Esophagus muscularis mucosa (tissue), 4 donors: ENCODE measurements around the gene SGTA. TPM values are rescaled to one million over a fixed set of nuclear protein-coding genes. Genes with fewer than 3 reads are reported as not detected.

Experiments used
- DNase-seq: peaks from one replicate; pipeline ENCODE4 v3.0.0-alpha.2; 2017; ENCODE audit errors: extremely low spot score
- H3K27ac ChIP-seq, 4 donors: fragments of 200-600 bp; sonication (generic); replicated peaks in 1 of 4; 1 replicate in 3 of 4; 2 replicates in 1 of 4; pipeline ENCODE4 v1.5.1; 2016 to 2019; ENCODE audit warnings: mild to moderate bottlenecking in 1 of 4
- H3K27me3 ChIP-seq, 4 donors: fragments of 200-600 bp; sonication (generic); one replicate each; pipeline versions ENCODE4 v1.5.1 to v1.6.0; 2016 to 2019
- H3K36me3 ChIP-seq, 4 donors: fragments of 200-600 bp; sonication (generic); one replicate each; pipeline ENCODE4 v1.5.1; 2016 to 2019
- H3K4me1 ChIP-seq, 4 donors: fragments of 200-600 bp; sonication (generic); one replicate each; pipeline ENCODE4 v1.5.1; 2016 to 2019
- H3K4me3 ChIP-seq, 4 donors: fragments of 200-600 bp; sonication (generic); 1 replicate in 2 of 4; 2 replicates in 2 of 4; pipeline ENCODE4 v1.5.1; 2016 to 2019; ENCODE audit warnings: mild to moderate bottlenecking in 4 of 4, moderate library complexity in 1 of 4
- H3K9me3 ChIP-seq, 4 donors: fragments of 200-600 bp; sonication (generic); 1 replicate in 3 of 4; 2 replicates in 1 of 4; pipeline ENCODE4 v1.5.1; 2016 to 2019
- EP300 ChIP-seq: sonication (generic); formaldehyde crosslinking; IDR thresholded peaks from one replicate; pipeline ENCODE4 v1.6.1; 2017; ENCODE audit warnings: antibody characterized with exemption
- POLR2A ChIP-seq: fragments of 450-650 bp; IDR thresholded peaks from one replicate; pipeline ENCODE4 v1.6.1; 2017; ENCODE audit warnings: antibody characterized with exemption, moderate library complexity, mild to moderate bottlenecking, low read depth
- POLR2AphosphoS5 ChIP-seq, 2 donors: sonication (generic); formaldehyde crosslinking; IDR thresholded peaks; one replicate each; pipeline ENCODE4 v1.6.1; 2017; ENCODE audit warnings: antibody characterized with exemption in 2 of 2
- WGBS: methylation state at CpG from one replicate; pipeline ENCODE4 v1.1.5; 2018; 5-methylcytosine and 5-hydroxymethylcytosine counted together
- intact Hi-C: fragments of 100-400 bp; cut with DNase I; formaldehyde crosslinking; loops from one replicate; pipeline ENCODE4 v1.15.1; 2023
- total RNA-seq, 4 donors: library from RNA; depleted of rRNA; stranded (reverse); fragments of >200 nt; gene quantifications; one replicate each; pipeline versions ENCODE4 v1.1.0 to v1.2.1, GENCODE V29; 2016
- TF ChIP-seq, protein P1 (sequence below), 3 experiments: fragments of 200-600 bp in 2 of 3; fragments of 450-650 bp in 1 of 3; sonication (generic) in 2 of 3; IDR thresholded peaks; one replicate each; pipeline ENCODE4 v1.5.1; 2017 to 2019; ENCODE audit warnings: antibody characterized with exemption in 3 of 3, mild to moderate bottlenecking in 2 of 3, moderate library complexity in 1 of 3

Gene SGTA
- total RNA-seq, 4 donors from 2014 or later, result 53.6 to 71.2 (median 59.2) TPM

- Histone ChIP-seq H3K4me1 (peaks cover under 1 to 10% (median 1%) of the 10 kb centered on the region in 4 donors), H3K4me3 (no peak overlapping the region), H3K27ac (no peak overlapping the region), H3K9me3 (no peaks in the 10 kb centered on the region), H3K27me3 (no peaks in the 10 kb centered on the region), H3K36me3 (peaks cover 13 to 72% (median 54%) of the 10 kb centered on the region in 4 donors)
- 93% methylated on average over 16 of the region's 16 CpGs for WGBS
- intact Hi-C loops, result no loop called here
- no peak for DNase-seq
- no peak for TF ChIP-seq EP300
- no peak for TF ChIP-seq POLR2AphosphoS5 (IDR thresholded peaks at IDR 0.05)
- TF ChIP-seq, protein P1, sequence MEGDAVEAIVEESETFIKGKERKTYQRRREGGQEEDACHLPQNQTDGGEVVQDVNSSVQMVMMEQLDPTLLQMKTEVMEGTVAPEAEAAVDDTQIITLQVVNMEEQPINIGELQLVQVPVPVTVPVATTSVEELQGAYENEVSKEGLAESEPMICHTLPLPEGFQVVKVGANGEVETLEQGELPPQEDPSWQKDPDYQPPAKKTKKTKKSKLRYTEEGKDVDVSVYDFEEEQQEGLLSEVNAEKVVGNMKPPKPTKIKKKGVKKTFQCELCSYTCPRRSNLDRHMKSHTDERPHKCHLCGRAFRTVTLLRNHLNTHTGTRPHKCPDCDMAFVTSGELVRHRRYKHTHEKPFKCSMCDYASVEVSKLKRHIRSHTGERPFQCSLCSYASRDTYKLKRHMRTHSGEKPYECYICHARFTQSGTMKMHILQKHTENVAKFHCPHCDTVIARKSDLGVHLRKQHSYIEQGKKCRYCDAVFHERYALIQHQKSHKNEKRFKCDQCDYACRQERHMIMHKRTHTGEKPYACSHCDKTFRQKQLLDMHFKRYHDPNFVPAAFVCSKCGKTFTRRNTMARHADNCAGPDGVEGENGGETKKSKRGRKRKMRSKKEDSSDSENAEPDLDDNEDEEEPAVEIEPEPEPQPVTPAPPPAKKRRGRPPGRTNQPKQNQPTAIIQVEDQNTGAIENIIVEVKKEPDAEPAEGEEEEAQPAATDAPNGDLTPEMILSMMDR (IDR thresholded peaks at IDR 0.05), result no peak
- TF ChIP-seq POLR2A, result no peak
These were observed 8.4 kb upstream of the SGTA start for GRCh38 chr19:2791440-2791839.

DNA sequence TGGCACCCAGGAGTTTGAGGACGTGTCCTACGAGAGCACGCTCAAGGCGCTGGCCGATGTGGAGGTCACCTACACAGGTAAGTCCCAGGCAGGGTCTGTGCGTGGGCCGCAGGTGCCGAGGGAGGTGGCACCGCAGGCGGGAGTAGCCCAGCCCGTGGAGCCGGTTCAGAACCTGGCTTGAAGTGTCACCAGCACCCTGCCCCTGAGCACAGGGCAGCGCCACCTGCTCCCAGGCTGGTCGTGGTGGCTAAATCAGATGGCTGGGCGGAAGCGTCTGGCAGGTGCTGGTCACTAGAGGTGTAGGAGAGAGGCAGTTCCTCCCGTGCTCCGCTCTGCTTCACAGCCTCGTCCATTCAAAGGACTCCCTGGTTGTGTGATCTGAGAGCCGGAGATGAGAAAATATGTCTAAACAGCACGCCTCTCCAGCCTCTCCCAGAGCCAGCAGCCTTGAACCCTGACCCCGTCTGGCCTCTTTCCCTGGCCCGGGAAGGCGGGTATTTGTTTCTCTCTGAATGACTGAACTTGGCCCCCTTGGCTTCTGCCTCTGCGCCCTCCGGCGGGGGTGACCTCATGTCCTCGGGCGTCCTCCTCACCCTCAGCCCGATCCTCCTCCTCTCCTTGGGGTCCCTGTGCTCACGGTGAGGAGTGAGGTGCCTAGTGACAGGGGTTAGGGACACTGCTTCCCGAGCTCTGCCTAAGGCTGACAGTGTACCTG is 7.6 kb upstream of the SGTA start:
- DNase-seq, result no peak
- no peak for TF ChIP-seq POLR2A
- WGBS, result 90% methylated on average over 24 of the region's 32 CpGs
- H3K27ac ChIP-seq, result no peak overlapping the region
- H3K4me3 ChIP-seq, result no peak overlapping the region
- no peaks in the 10 kb centered on the region for H3K27me3 ChIP-seq
- no peaks in the 10 kb centered on the region for H3K9me3 ChIP-seq
- intact Hi-C loops, result no loop called here
- peaks cover 8 to 17% (median 9%) of the 10 kb centered on the region in 4 donors for H3K4me1 ChIP-seq
- peaks cover 12 to 64% (median 49%) of the 10 kb centered on the region in 4 donors for H3K36me3 ChIP-seq

GRCh38 chr19:2790194-2790556 is 7.1 kb upstream of the SGTA start:
- peaks cover 9 to 20% (median 11%) of the 10 kb centered on the region in 4 donors for H3K4me1 ChIP-seq
- no peaks in the 10 kb centered on the region for H3K9me3 ChIP-seq
- no peaks in the 10 kb centered on the region for H3K27me3 ChIP-seq
- no peak overlapping the region for H3K4me3 ChIP-seq
- intact Hi-C loops, result no loop called here
- TF ChIP-seq, protein P1 (IDR thresholded peaks at IDR 0.05), result no peak
- no peak for TF ChIP-seq EP300
- no peak for TF ChIP-seq POLR2A
- TF ChIP-seq POLR2AphosphoS5 (IDR thresholded peaks at IDR 0.05), result no peak
- H3K36me3 ChIP-seq, result peaks cover 6 to 59% (median 43%) of the 10 kb centered on the region in 4 donors
- 93% methylated on average over 6 of the region's 14 CpGs for WGBS
- DNase-seq, result no peak
- no peak overlapping the region for H3K27ac ChIP-seq

GRCh38 chr19:2788237-2788636 is 5.2 kb upstream of the SGTA start:
- no peak overlapping the region for H3K27ac ChIP-seq
- WGBS, result 97% methylated on average over 5 of the region's 5 CpGs
- no peak for TF ChIP-seq POLR2AphosphoS5 (IDR thresholded peaks at IDR 0.05)
- TF ChIP-seq, protein P1 (IDR thresholded peaks at IDR 0.05), result no peak
- TF ChIP-seq POLR2A, result no peak
- TF ChIP-seq EP300, result no peak
- H3K9me3 ChIP-seq, result no peaks in the 10 kb centered on the region
- H3K4me1 ChIP-seq, result peaks cover 26 to 38% (median 28%) of the 10 kb centered on the region in 4 donors
- intact Hi-C loops, result no loop called here
- peaks cover 5 to 41% (median 31%) of the 10 kb centered on the region in 4 donors for H3K36me3 ChIP-seq
- no peaks in the 10 kb centered on the region for H3K27me3 ChIP-seq
- DNase-seq, result no peak
- no peak overlapping the region for H3K4me3 ChIP-seq

DNA sequence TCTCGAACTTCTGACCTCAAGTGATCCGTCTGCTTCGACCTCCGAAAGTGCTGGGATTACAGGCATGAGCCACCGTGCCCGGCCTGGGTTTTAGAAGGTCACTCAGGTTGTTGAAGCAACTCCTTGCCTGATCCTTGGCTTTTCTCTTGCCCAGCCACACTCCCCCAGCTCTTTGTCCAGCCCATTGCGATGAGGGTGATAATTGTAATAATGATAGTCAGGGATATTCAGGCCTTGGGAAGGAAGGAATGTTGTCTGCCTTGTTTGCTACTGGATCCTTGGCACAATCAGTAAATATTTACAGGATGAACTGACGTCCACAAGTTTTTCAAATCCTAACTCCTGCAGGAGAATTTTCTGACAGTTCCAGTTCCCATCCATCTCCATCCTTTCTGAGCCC is 4.0 kb upstream of the SGTA start:
- H3K36me3 ChIP-seq, result peaks cover 5 to 30% (median 22%) of the 10 kb centered on the region in 4 donors
- H3K4me1 ChIP-seq, result peaks cover 32 to 45% (median 33%) of the 10 kb centered on the region in 4 donors
- no peak for TF ChIP-seq POLR2AphosphoS5 (IDR thresholded peaks at IDR 0.05)
- no peak for TF ChIP-seq POLR2A
- TF ChIP-seq, protein P1 (IDR thresholded peaks at IDR 0.05), result no peak
- no peak for TF ChIP-seq EP300
- no peak for DNase-seq
- WGBS, result 88% methylated on average over 7 of the region's 8 CpGs
- no peaks in the 10 kb centered on the region for H3K9me3 ChIP-seq
- no peak overlapping the region for H3K27ac ChIP-seq
- intact Hi-C loops, result no loop called here
- no peak overlapping the region for H3K4me3 ChIP-seq
- no peaks in the 10 kb centered on the region for H3K27me3 ChIP-seq
